ENCODE measurements around the gene TSPAN31. TPM values are rescaled to one million over a fixed set of nuclear protein-coding genes. Genes with fewer than 3 reads are reported as not detected.
A peak's percentile ranks its signal among the peaks of the same experiment; 100 is the strongest.

Gene TSPAN31
- total and polyA plus RNA-seq, 12 donors = 21.1 to 37.4 (median 28.8) TPM

GRCh38 chr12:57717131-57717530 is 27.7 kb upstream of the TSPAN31 start:
- intact Hi-C loops (cut with DNase I) = no loop called here
- no peak overlapping the region for H3K4me3 ChIP-seq
- H3K27ac ChIP-seq = no peak overlapping the region
- peaks cover 0 to 1% (median 0%) of the 10 kb centered on the region in 11 donors for H3K9me3 ChIP-seq
- WGBS, 2 donors = 98% methylated on average over 5 of the region's 5 CpGs
- ATAC-seq (no peak), DNase-seq (no peak)
- no peak for TF ChIP-seq CTCF (IDR thresholded peaks at IDR 0.05)
- no peaks in the 10 kb centered on the region for H3K4me1 ChIP-seq
- H3K36me3 ChIP-seq = peaks cover 0 to 100% (median 61%) of the 10 kb centered on the region in 9 donors
- H3K27me3 ChIP-seq = no peaks in the 10 kb centered on the region

- Histone ChIP-seq H3K4me3 (no peak overlapping the region), H3K27me3 (no peaks in the 10 kb centered on the region), H3K36me3 (peaks cover 0 to 92% (median 61%) of the 10 kb centered on the region in 9 donors), H3K9me3 (no peaks in the 10 kb centered on the region), H3K27ac (no peak overlapping the region), H3K4me1 (no peaks in the 10 kb centered on the region)
- ATAC-seq (no peak), DNase-seq (no peak)
- TF ChIP-seq CTCF (IDR thresholded peaks at IDR 0.05) = no peak
- 96 to 98% methylated on average over 22 of the region's 22 CpGs for whole genome bisulfite sequencing, 2 donors
- intact Hi-C loops (cut with DNase I) = no loop called here
Observed at GRCh38 chr12:57717846-57718640, 26.8 kb upstream of the TSPAN31 start.

GRCh38 chr12:57718641-57719528 is 26.0 kb upstream of the TSPAN31 start:
- Histone ChIP-seq H3K27me3 (no peaks in the 10 kb centered on the region), H3K9me3 (no peaks in the 10 kb centered on the region), H3K27ac (no peak overlapping the region), H3K36me3 (peaks cover 0 to 84% (median 61%) of the 10 kb centered on the region in 9 donors), H3K4me3 (no peak overlapping the region), H3K4me1 (no peaks in the 10 kb centered on the region)
- no peak for ATAC-seq
- intact Hi-C loops (cut with DNase I) = no loop called here
- no peak for TF ChIP-seq CTCF (IDR thresholded peaks at IDR 0.05)
- 97 to 98% methylated on average over 15 of the region's 15 CpGs for WGBS, 2 donors
- no peak for DNase-seq

- Histone ChIP-seq H3K36me3 (peaks cover 0 to 73% (median 55%) of the 10 kb centered on the region in 9 donors), H3K27ac (no peak overlapping the region), H3K4me3 (no peak overlapping the region), H3K27me3 (peaks cover 0 to 8% (median 0%) of the 10 kb centered on the region in 7 donors), H3K9me3 (no peaks in the 10 kb centered on the region), H3K4me1 (no peaks in the 10 kb centered on the region)
- ATAC-seq (peak in 1 of 8 donors; percentile 10), DNase-seq (no peak)
- WGBS, 2 donors = 92 to 94% methylated on average over 20 of the region's 20 CpGs
- intact Hi-C loops (cut with DNase I) = no loop called here
- no peak for TF ChIP-seq CTCF (IDR thresholded peaks at IDR 0.05)
Observed at GRCh38 chr12:57719777-57720605, 24.8 kb upstream of the TSPAN31 start.

Data from heart right ventricle (tissue), 16 donors.